GM12873 (cell line): Measurements from ENCODE around the gene MTCL3.

Experiments
- TF ChIP-seq, protein P1 (sequence below): IDR thresholded peaks from 2 replicates; pipeline ENCODE4 v1.5.1; 2012; ENCODE audit warnings: low read depth, mild to moderate bottlenecking, moderate library complexity, low read length, control low read depth; ENCODE audit not compliant: insufficient read depth; ENCODE audit errors: missing control alignments

The MTCL3 gene

DNA sequence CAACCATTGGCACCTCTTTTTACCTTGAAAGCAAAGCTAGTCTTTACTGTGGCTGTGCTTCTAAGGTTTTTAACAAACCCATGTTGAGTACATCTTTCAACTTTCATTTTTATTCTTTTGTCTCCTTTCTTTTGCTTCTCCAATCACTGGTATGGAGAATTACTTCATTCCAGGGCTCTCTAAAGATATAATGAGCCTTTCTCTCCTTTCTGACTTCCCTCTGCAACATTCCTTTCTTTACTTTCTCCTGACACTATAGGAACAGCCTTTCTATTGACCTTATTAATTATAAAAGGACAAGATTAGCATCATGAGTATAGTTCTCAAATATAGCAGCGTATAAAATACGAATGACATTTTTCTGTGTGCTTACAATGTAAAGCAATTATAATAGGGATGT, 36.8 kb downstream of the MTCL3 start:
- TF ChIP-seq, protein P1, sequence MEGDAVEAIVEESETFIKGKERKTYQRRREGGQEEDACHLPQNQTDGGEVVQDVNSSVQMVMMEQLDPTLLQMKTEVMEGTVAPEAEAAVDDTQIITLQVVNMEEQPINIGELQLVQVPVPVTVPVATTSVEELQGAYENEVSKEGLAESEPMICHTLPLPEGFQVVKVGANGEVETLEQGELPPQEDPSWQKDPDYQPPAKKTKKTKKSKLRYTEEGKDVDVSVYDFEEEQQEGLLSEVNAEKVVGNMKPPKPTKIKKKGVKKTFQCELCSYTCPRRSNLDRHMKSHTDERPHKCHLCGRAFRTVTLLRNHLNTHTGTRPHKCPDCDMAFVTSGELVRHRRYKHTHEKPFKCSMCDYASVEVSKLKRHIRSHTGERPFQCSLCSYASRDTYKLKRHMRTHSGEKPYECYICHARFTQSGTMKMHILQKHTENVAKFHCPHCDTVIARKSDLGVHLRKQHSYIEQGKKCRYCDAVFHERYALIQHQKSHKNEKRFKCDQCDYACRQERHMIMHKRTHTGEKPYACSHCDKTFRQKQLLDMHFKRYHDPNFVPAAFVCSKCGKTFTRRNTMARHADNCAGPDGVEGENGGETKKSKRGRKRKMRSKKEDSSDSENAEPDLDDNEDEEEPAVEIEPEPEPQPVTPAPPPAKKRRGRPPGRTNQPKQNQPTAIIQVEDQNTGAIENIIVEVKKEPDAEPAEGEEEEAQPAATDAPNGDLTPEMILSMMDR = no peak

DNA sequence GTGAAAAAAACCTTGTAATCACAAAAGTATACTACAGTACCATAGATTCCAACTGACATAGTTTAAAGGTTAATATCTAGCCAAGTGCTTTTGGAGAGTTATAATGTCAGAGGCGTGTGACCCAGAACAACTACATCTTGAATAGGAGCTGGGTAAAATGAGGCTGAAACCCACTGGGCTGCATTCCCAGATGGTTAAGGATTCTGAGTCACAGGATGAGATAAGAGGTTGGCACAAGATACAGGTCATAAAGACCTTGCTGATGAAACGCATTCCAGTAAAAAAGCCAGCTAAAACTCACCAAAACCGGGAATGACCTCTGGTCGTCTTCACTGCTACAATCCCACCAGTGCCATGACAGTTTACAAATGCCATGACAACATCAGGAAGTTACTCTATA, 37.5 kb downstream of the MTCL3 start:
- TF ChIP-seq, protein P1 = no peak

DNA sequence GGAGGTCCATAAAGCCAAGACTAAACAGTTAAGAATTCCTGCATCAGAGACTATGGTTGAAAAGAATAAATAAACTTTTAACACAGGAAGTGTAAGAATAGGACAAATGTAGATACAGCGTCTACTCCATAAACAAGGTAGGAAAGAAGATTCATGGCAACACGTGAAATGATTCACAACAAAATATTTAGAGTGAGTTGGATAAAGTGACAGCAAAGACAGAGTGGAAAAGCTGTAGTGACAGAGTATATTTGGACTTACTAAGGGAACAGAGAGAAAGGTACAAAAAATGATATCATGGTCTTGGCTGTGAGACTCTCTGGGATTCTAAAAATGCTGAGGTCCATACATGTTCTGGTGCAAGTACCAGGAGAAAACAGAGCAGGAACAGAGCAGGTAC, 38.0 kb downstream of the MTCL3 start:
- TF ChIP-seq, protein P1 = no peak

DNA sequence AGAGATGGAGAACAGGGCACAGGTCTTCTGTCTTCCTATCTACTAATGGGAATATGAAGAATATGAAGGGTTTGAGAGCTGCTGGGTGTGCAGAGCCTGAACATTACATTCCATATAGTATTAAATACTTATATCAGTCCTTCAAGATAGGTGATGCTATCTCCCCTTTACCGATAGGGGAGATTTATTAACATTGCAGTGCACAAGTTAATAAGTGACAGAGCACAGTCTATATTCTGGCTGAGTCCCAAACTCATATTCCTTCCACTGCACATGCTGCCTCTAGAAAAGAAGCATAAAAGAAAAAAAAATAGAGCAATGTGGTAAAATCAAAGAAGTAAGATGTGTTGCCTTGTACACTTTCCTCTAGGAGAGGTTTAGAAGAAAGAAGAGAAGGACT, 41.5 kb downstream of the MTCL3 start:
- TF ChIP-seq, protein P1 = no peak

DNA sequence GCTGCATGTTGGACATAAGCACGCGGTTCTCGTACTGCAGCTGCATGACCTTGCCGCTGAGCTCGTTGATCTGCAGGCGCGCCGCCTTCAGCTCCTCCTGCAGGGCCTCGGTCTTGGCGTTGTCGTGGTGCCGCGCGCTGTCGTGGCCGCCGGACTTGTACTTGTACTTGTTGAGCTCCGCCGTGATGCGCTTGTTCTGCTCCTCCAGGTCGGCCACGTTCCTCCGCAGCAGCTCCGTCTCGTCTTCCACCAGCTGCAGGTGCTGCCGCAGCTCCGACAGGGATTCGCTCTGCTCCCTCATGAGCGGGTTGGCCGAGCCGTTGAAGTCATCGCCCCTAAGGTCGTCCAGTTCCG, 43.3 kb downstream of the MTCL3 start:
- TF ChIP-seq, protein P1 = no peak

DNA sequence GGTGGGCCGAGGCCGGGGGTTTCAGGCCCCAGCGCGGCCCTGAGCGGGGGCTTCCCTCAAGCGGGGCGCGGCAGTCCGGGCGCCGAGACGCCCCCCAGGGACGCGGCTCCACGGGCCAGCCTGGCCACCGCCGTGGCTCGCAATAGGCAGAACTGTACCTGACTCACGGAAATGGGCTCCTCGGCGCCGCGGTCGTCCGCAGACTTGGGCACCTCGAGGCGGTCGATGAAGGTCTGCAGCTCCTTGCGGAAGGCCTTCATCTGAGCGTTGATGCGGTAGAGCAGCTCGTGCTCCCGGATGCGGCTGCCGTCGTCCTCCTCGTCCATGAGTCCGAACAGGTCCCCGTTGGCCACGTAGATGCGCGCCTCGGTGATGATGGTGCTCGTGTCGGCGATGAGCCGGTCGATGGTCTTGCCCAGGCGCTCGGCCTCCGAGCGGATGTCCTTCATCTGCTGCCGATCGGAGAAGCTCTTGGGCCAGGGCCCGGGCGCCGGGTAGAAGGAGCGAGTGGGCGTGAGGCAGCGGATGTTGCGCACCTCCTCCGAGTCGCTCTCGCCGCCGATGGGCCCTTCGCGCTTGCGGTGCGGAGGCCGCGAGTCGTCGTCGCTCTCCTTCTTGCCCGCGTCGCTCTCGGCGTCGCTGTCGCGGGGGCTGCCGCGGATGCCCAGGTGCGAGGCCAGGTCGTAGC, 43.9 kb downstream of the MTCL3 start:
- TF ChIP-seq, protein P1 = no peak

DNA sequence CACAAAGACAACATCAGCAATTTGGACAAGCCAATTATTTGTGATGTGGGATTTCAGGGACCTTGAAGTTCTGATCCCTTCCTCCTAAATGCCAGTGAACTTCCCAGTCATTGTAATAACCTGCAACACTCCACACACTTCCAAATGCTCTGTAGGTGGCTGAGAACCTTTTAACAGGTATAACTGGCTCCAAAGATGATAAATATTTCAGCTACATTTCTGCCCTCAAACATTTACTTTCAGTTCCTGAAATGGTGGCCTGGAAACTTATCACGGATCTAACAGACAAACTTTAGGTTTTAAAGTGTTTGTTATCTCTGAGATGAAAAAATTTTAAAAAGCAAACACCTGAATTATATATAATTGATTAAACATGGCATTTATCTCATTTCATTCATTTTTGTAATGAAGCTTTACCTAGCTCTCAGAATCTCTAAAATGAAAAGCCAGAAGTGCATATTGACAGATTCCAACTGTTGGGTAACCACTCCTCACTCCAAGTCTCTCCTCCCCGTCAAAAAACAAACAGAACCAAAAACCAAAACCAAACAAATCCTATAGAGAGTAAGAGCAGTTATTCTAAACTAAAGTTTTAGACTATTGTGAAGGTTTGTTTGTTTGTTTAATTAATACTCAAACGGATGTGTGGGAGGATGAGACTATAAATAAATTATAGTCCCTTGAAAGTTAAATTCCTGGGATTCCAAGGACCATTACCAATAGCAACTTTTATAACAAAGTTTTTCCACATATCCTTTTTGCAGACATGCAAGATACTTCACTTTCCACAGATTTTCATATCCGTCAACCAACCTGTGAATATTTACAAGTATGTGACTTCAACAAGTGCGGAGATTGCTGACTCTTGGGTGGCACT, 47.5 kb downstream of the MTCL3 start:
- TF ChIP-seq, protein P1 = no peak
